Testis (tissue), 3 donors: ENCODE results near the gene VMA21. TPM values are rescaled to one million over a fixed set of nuclear protein-coding genes. Genes with fewer than 3 reads are reported as not detected.

Experiments used
- DNase-seq: peaks from one replicate; pipeline ENCODE4 v3.0.0-alpha.2; 2019
- H3K27ac ChIP-seq, 2 donors: fragments of 200-600 bp; sonication (generic); one replicate each; pipeline ENCODE4 v1.5.1; 2019
- H3K27me3 ChIP-seq: fragments of 200-600 bp; sonication (generic); one replicate; pipeline ENCODE4 v1.5.1; 2019
- H3K36me3 ChIP-seq: fragments of 200-600 bp; sonication (generic); one replicate; pipeline ENCODE4 v1.5.1; 2017; ENCODE audit warnings: low read depth; ENCODE audit errors: missing control alignments
- H3K4me1 ChIP-seq: fragments of 200-600 bp; sonication (generic); one replicate; pipeline ENCODE4 v1.5.1; 2019
- H3K4me3 ChIP-seq, 2 donors: fragments of 200-600 bp; sonication (generic); one replicate each; pipeline ENCODE4 v1.5.1; 2017 to 2019
- H3K9me3 ChIP-seq: fragments of 200-600 bp; sonication (generic); one replicate; pipeline ENCODE4 v1.5.1; 2017
- CTCF ChIP-seq, 3 experiments: fragments of 450-650 bp in 2 of 3; fragments of 200-600 bp in 1 of 3; sonication (generic) in 1 of 3; IDR thresholded peaks; one replicate each; pipeline ENCODE4 v1.5.1; 2016 to 2019; ENCODE audit warnings: antibody characterized with exemption in 3 of 3, mild to moderate bottlenecking in 2 of 3, moderate library complexity in 1 of 3
- POLR2A ChIP-seq: fragments of 450-650 bp; IDR thresholded peaks from one replicate; pipeline ENCODE4 v1.6.1; 2017; ENCODE audit warnings: antibody characterized with exemption, mild to moderate bottlenecking, moderate library complexity
- WGBS, 2 donors: methylation state at CpG; one replicate each; pipeline ENCODE4 v1.1.5; 2018; 5-methylcytosine and 5-hydroxymethylcytosine counted together
- intact Hi-C: fragments of 100-400 bp; cut with DNase I; formaldehyde crosslinking; loops from one replicate; pipeline ENCODE4 v1.15.1; 2023; ENCODE audit warnings: low total_unique reads
- polyA plus RNA-seq: library from polyadenylated mRNA; stranded (reverse); fragments of 350-450 nt; fragmentation: Illumina TruSeq; extraction: RNeasy Lipid Tissue Mini Kit (QIAGEN cat#74804); gene quantifications from one replicate; pipeline ENCODE4 v1.2.3, GENCODE V29; 2014; ENCODE audit warnings: low read depth, low replicate concordance; ENCODE audit not compliant: insufficient read depth
- total RNA-seq, 2 donors: library from RNA; depleted of rRNA; stranded (reverse); fragments of >200 nt; gene quantifications; one replicate each; pipeline ENCODE4 v1.2.3, GENCODE V29; 2016

VMA21 gene
- total and polyA plus RNA-seq, 3 donors from 2014 or later: 16.2 to 33.0 (median 31.9) TPM

GRCh38 chrX:151393514-151393913 lies 3.5 kb upstream of the VMA21 start:
- DNase-seq: no peak
- WGBS, 2 donors: 31% methylated on average over 1 of the region's 1 CpG; no CpG with 5 or more reads in 1 of the 2 donors
- intact Hi-C loops: no loop called here
- TF ChIP-seq POLR2A (no peak), CTCF (IDR thresholded peaks at IDR 0.05) (no peak)
- Histone ChIP-seq H3K4me1 (no peaks in the 10 kb centered on the region), H3K27ac (no peak overlapping the region), H3K27me3 (no peaks in the 10 kb centered on the region), H3K4me3 (no peak overlapping the region), H3K9me3 (no peaks in the 10 kb centered on the region), H3K36me3 (no peaks in the 10 kb centered on the region)

- Histone ChIP-seq H3K4me3 (peak overlapping the region; percentile 68 to 77), H3K4me1 (no peaks in the 10 kb centered on the region), H3K27me3 (no peaks in the 10 kb centered on the region), H3K27ac (peak overlapping the region; percentile 91), H3K36me3 (no peaks in the 10 kb centered on the region), H3K9me3 (no peaks in the 10 kb centered on the region)
- no peak for TF ChIP-seq CTCF (IDR thresholded peaks at IDR 0.05)
- no peak for TF ChIP-seq POLR2A
- intact Hi-C loops: no loop called here
- DNase-seq: peak; percentile 25
- WGBS, 2 donors: 8 to 27% methylated on average over 10 to 20 of the region's 20 CpGs
Measured at GRCh38 chrX:151396042-151396824, 773 bp upstream of the VMA21 start.

- Histone ChIP-seq H3K9me3 (no peaks in the 10 kb centered on the region), H3K4me3 (peak overlapping the region; percentile 68 to 77), H3K4me1 (no peaks in the 10 kb centered on the region), H3K27ac (peak overlapping the region; percentile 59 to 91), H3K27me3 (no peaks in the 10 kb centered on the region), H3K36me3 (no peaks in the 10 kb centered on the region)
- WGBS, 2 donors: 0% methylated on average over 2 of the region's 2 CpGs; no CpG with 5 or more reads in 1 of the 2 donors
- TF ChIP-seq CTCF (IDR thresholded peaks at IDR 0.05) (no peak), POLR2A (no peak)
- intact Hi-C loops: no loop called here
- DNase-seq: no peak
Measured at GRCh38 chrX:151397741-151398070, 700 bp downstream of the VMA21 start.

- TF ChIP-seq CTCF (IDR thresholded peaks at IDR 0.05) (no peak), POLR2A (no peak)
- WGBS, 2 donors: 35 to 70% methylated on average over 3 of the region's 3 CpGs
- no peak overlapping the region for H3K27ac ChIP-seq
- no peaks in the 10 kb centered on the region for H3K9me3 ChIP-seq
- H3K36me3 ChIP-seq: no peaks in the 10 kb centered on the region
- no peaks in the 10 kb centered on the region for H3K27me3 ChIP-seq
- H3K4me3 ChIP-seq: peak overlapping the region in 1 of 2 donors; percentile 77
- no peaks in the 10 kb centered on the region for H3K4me1 ChIP-seq
- intact Hi-C loops: no loop called here
- DNase-seq: no peak
Measured at GRCh38 chrX:151398346-151398745, 1.3 kb downstream of the VMA21 start.
